OCI-LY1 (cell line): Measurements from ENCODE around the gene CEP85.

ENCODE experiments used
- H2AFZ ChIP-seq: fragments of 200-600 bp; sonication (generic), shearing (Covaris generic); 2 replicates; pipeline ENCODE4 v1.6.0; 2014; ENCODE audit warnings: antibody characterized with exemption, mild to moderate bottlenecking, low read length
- H3F3A ChIP-seq: fragments of 200-600 bp; sonication (generic), shearing (Covaris generic); 2 replicates; pipeline ENCODE4 v1.6.0; 2014; ENCODE audit warnings: mild to moderate bottlenecking, antibody characterized with exemption, low read length, moderate library complexity; ENCODE audit not compliant: insufficient read depth
- H3K27ac ChIP-seq: fragments of 200-600 bp; sonication (generic); 2 replicates; pipeline ENCODE4 v1.5.1; 2014; ENCODE audit warnings: low read length, mixed run types, mild to moderate bottlenecking, low read depth; ENCODE audit not compliant: poor library complexity, severe bottlenecking
- H3K27me3 ChIP-seq: fragments of 200-600 bp; sonication (generic); 2 replicates; pipeline ENCODE4 v1.6.0; 2014; ENCODE audit warnings: antibody characterized with exemption, mild to moderate bottlenecking, low read length, moderate library complexity; ENCODE audit not compliant: insufficient read depth
- H3K36me3 ChIP-seq: fragments of 200-600 bp; sonication (generic); 2 replicates; pipeline ENCODE4 v1.6.1; 2014; ENCODE audit warnings: mild to moderate bottlenecking, antibody characterized with exemption, low read length, moderate library complexity, mixed read lengths; ENCODE audit not compliant: insufficient read depth
- H3K4me1 ChIP-seq: fragments of 200-600 bp; sonication (generic); 2 replicates; pipeline ENCODE4 v1.5.1; 2014; ENCODE audit warnings: mild to moderate bottlenecking, low read length, moderate library complexity; ENCODE audit not compliant: insufficient read depth, severe bottlenecking
- H3K4me2 ChIP-seq: fragments of 200-600 bp; sonication (generic), shearing (Covaris generic); 2 replicates; pipeline ENCODE4 v1.6.1; 2014; ENCODE audit warnings: low read length
- H3K4me3 ChIP-seq: fragments of 200-600 bp; sonication (generic); 2 replicates; pipeline ENCODE4 v1.5.1; 2014; ENCODE audit warnings: low read length, low read depth, mild to moderate bottlenecking, mixed read lengths; ENCODE audit not compliant: poor library complexity, severe bottlenecking
- H3K79me2 ChIP-seq: fragments of 200-600 bp; shearing (Covaris generic); 2 replicates; pipeline ENCODE4 v1.6.1; 2016; ENCODE audit warnings: mixed run types, low read length, mixed read lengths; ENCODE audit not compliant: insufficient read depth
- H3K9ac ChIP-seq: fragments of 200-600 bp; sonication (generic), shearing (Covaris generic); 2 replicates; pipeline ENCODE4 v1.6.1; 2014; ENCODE audit warnings: mild to moderate bottlenecking, low read length, mixed read lengths
- H3K9me2 ChIP-seq: fragments of 200-600 bp; sonication (generic), shearing (Covaris generic); 2 replicates; pipeline ENCODE4 v1.6.1; 2014; ENCODE audit warnings: low read depth, mild to moderate bottlenecking, low read length, mixed read lengths
- H3K9me3 ChIP-seq: fragments of 200-600 bp; shearing (Covaris generic); 2 replicates; pipeline ENCODE4 v1.6.1; 2014; ENCODE audit warnings: low read length, mixed read lengths
- H4K20me1 ChIP-seq: fragments of 200-600 bp; sonication (generic), shearing (Covaris generic); 2 replicates; pipeline ENCODE4 v1.6.0; 2016; ENCODE audit warnings: mild to moderate bottlenecking, low read length; ENCODE audit not compliant: insufficient read depth
- EZH2 ChIP-seq: fragments of 200-600 bp; sonication (generic), shearing (Covaris generic); IDR thresholded peaks from 2 replicates; pipeline ENCODE4 v1.8.0; 2017; ENCODE audit warnings: borderline replicate concordance, mixed run types, mild to moderate bottlenecking, antibody characterized with exemption, low read length, moderate library complexity, mixed read lengths
- TF ChIP-seq, protein P1 (sequence below): fragments of 200-600 bp; sonication (generic), shearing (Covaris generic); IDR thresholded peaks from 2 replicates; pipeline ENCODE4 v1.5.1; 2017; ENCODE audit warnings: mild to moderate bottlenecking, antibody characterized with exemption, low read length, moderate library complexity, mixed read lengths

CEP85 gene

GRCh38 chr1:26197301-26197700, 36.7 kb upstream of the CEP85 start:
- Histone ChIP-seq H4K20me1 (no peaks in the 10 kb centered on the region), H3K4me3 (no peak overlapping the region), H3K79me2 (no peaks in the 10 kb centered on the region), H3K9me3 (no peaks in the 10 kb centered on the region), H2AFZ (no peak overlapping the region), H3F3A (no peaks in the 10 kb centered on the region), H3K9me2 (no peaks in the 10 kb centered on the region), H3K27ac (no peak overlapping the region), H3K9ac (no peak overlapping the region), H3K27me3 (no peaks in the 10 kb centered on the region; the same call in 1 of the 2 replicates), H3K36me3 (no peaks in the 10 kb centered on the region), H3K4me2 (no peak overlapping the region), H3K4me1 (no peaks in the 10 kb centered on the region)
- TF ChIP-seq, protein P1, sequence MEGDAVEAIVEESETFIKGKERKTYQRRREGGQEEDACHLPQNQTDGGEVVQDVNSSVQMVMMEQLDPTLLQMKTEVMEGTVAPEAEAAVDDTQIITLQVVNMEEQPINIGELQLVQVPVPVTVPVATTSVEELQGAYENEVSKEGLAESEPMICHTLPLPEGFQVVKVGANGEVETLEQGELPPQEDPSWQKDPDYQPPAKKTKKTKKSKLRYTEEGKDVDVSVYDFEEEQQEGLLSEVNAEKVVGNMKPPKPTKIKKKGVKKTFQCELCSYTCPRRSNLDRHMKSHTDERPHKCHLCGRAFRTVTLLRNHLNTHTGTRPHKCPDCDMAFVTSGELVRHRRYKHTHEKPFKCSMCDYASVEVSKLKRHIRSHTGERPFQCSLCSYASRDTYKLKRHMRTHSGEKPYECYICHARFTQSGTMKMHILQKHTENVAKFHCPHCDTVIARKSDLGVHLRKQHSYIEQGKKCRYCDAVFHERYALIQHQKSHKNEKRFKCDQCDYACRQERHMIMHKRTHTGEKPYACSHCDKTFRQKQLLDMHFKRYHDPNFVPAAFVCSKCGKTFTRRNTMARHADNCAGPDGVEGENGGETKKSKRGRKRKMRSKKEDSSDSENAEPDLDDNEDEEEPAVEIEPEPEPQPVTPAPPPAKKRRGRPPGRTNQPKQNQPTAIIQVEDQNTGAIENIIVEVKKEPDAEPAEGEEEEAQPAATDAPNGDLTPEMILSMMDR = no peak
- TF ChIP-seq EZH2 = no peak

DNA sequence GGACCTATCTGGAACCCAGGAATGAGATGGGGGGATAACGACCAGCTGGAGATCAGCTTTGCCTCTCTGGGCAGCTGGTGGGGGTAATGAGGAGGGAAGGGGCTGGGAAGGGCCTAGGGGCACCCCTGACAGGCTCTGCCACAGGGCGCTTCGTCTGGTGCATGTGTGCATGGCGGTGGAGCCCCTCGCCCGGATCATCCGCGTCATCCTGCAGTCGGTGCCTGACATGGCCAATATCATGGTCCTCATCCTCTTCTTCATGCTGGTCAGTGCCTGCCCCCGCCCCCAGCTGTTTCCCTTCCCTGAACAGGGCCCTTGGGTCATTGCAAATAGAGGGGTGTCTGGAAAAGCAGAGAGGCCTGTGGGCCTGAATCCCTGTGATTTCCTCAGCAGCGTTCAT, 36.2 kb upstream of the CEP85 start:
- Histone ChIP-seq H3K9me3 (no peaks in the 10 kb centered on the region), H3K36me3 (no peaks in the 10 kb centered on the region), H3K9me2 (no peaks in the 10 kb centered on the region), H2AFZ (no peak overlapping the region), H3K27me3 (no peaks in the 10 kb centered on the region; the same call in 1 of the 2 replicates), H3K4me3 (no peak overlapping the region), H3K4me1 (no peaks in the 10 kb centered on the region), H3K4me2 (no peak overlapping the region), H3K9ac (no peak overlapping the region), H4K20me1 (no peaks in the 10 kb centered on the region), H3F3A (no peaks in the 10 kb centered on the region), H3K79me2 (no peaks in the 10 kb centered on the region), H3K27ac (no peak overlapping the region)
- TF ChIP-seq EZH2 = no peak
- TF ChIP-seq, protein P1 = no peak

GRCh38 chr1:26200413-26200812, 33.6 kb upstream of the CEP85 start:
- Histone ChIP-seq H3K9me3 (no peaks in the 10 kb centered on the region), H3K27ac (no peak overlapping the region), H3K27me3 (no peaks in the 10 kb centered on the region; the same call in 1 of the 2 replicates), H3F3A (no peaks in the 10 kb centered on the region), H3K36me3 (no peaks in the 10 kb centered on the region), H3K9ac (no peak overlapping the region), H3K9me2 (no peaks in the 10 kb centered on the region), H2AFZ (no peak overlapping the region), H3K4me1 (no peaks in the 10 kb centered on the region), H3K4me2 (no peak overlapping the region), H3K79me2 (no peaks in the 10 kb centered on the region), H4K20me1 (no peaks in the 10 kb centered on the region), H3K4me3 (no peak overlapping the region)
- TF ChIP-seq, protein P1 = no peak
- TF ChIP-seq EZH2 = no peak
